ENCODE measurements around the gene TEX52. TPM values are rescaled to one million over a fixed set of nuclear protein-coding genes. Genes with fewer than 3 reads are reported as not detected.

Gene TEX52
- total RNA-seq, 1 experiment from 2014 or later, result 0.34 TPM

- Histone ChIP-seq H3K36me3 (ENCODE audit: control insufficient read depth, insufficient read depth, low read length) (0 out of 2 replicates have a peak, but pooled peaks cover 4% of the 10 kb centered on the region), H3K27me3 (replicated peaks; ENCODE audit: control insufficient read depth, insufficient read depth, low read length) (no peaks in the 10 kb centered on the region), H3K9me3 (no peaks in the 10 kb centered on the region), H3K4me3 (ENCODE audit: low read depth, low read length) (no peak overlapping the region), H3K4me1 (no peaks in the 10 kb centered on the region)
- no peaks in the 10 kb centered on the region for H3K4me1 Mint-ChIP-seq (ENCODE audit: low read depth, unreplicated experiment)
- H3K36me3 Mint-ChIP-seq (ENCODE audit: insufficient read depth, unreplicated experiment), result peaks cover 43% of the 10 kb centered on the region
- intact Hi-C loops (cut with micrococcal nuclease; ENCODE audit: unreplicated experiment), result no loop called here
- no TSS peak for BruUV-seq (replicated peaks)
- POLR2A ChIA-PET, result no interaction called here
- TF ChIP-seq CTCF (IDR thresholded peaks at IDR 0.05; ENCODE audit: insufficient read depth in 1 of 2, low read depth in 1 of 2, low read length in 1 of 2, severe bottlenecking in 1 of 2, unreplicated experiment in 1 of 2), result no peak
- no peak overlapping the region for H3K4me3 Mint-ChIP-seq (ENCODE audit: unreplicated experiment)
- DNase-seq, result no peak
- H3K27ac Mint-ChIP-seq (ENCODE audit: unreplicated experiment), result no peak overlapping the region
- no peaks in the 10 kb centered on the region for H3K27me3 Mint-ChIP-seq (ENCODE audit: insufficient read depth, unreplicated experiment)
- CTCF ChIA-PET, result no interaction called here
- H3K9me3 Mint-ChIP-seq (ENCODE audit: unreplicated experiment), result no peaks in the 10 kb centered on the region
These were observed 32.3 kb downstream of the TEX52 start for GRCh38 chr12:2824541-2824940.

- Mint-ChIP-seq H3K36me3 (ENCODE audit: insufficient read depth, unreplicated experiment) (peaks cover 43% of the 10 kb centered on the region), H3K27ac (ENCODE audit: unreplicated experiment) (no peak overlapping the region), H3K9me3 (ENCODE audit: unreplicated experiment) (no peaks in the 10 kb centered on the region), H3K4me3 (ENCODE audit: unreplicated experiment) (no peak overlapping the region), H3K4me1 (ENCODE audit: low read depth, unreplicated experiment) (no peaks in the 10 kb centered on the region), H3K27me3 (ENCODE audit: insufficient read depth, unreplicated experiment) (no peaks in the 10 kb centered on the region)
- no peak for TF ChIP-seq CTCF (IDR thresholded peaks at IDR 0.05; ENCODE audit: insufficient read depth in 1 of 2, low read depth in 1 of 2, low read length in 1 of 2, severe bottlenecking in 1 of 2, unreplicated experiment in 1 of 2)
- POLR2A ChIA-PET, result no interaction called here
- BruUV-seq (replicated peaks), result no TSS peak
- H3K4me1 ChIP-seq, result no peaks in the 10 kb centered on the region
- H3K36me3 ChIP-seq (ENCODE audit: control insufficient read depth, insufficient read depth, low read length), result peaks cover 4% of the 10 kb centered on the region; the same call in 1 of the 2 replicates
- CTCF ChIA-PET, result no interaction called here
- H3K27me3 ChIP-seq (replicated peaks; ENCODE audit: control insufficient read depth, insufficient read depth, low read length), result no peaks in the 10 kb centered on the region
- H3K9me3 ChIP-seq, result no peaks in the 10 kb centered on the region
- no peak overlapping the region for H3K4me3 ChIP-seq (ENCODE audit: low read depth, low read length)
- intact Hi-C loops (cut with micrococcal nuclease; ENCODE audit: unreplicated experiment), result no loop called here
- no peak for DNase-seq
These were observed 33.4 kb downstream of the TEX52 start for GRCh38 chr12:2823483-2823882.

- POLR2A ChIA-PET, result no interaction called here
- no peaks in the 10 kb centered on the region for H3K9me3 ChIP-seq
- peaks cover 59% of the 10 kb centered on the region for H3K36me3 Mint-ChIP-seq (ENCODE audit: insufficient read depth, unreplicated experiment)
- no peaks in the 10 kb centered on the region for H3K27me3 Mint-ChIP-seq (ENCODE audit: insufficient read depth, unreplicated experiment)
- intact Hi-C loops (cut with micrococcal nuclease; ENCODE audit: unreplicated experiment), result no loop called here
- DNase-seq, result no peak
- TF ChIP-seq CTCF (IDR thresholded peaks at IDR 0.05; ENCODE audit: insufficient read depth in 1 of 2, low read depth in 1 of 2, low read length in 1 of 2, severe bottlenecking in 1 of 2, unreplicated experiment in 1 of 2), result no peak
- no peaks in the 10 kb centered on the region for H3K4me1 ChIP-seq
- CTCF ChIA-PET, result interaction anchor here (1.2 kb wide), 1 partner anchor 24 kb away, joined by 3 read pairs; no protein-coding TSS in a partner anchor
- H3K4me3 Mint-ChIP-seq (ENCODE audit: unreplicated experiment), result no peak overlapping the region
- H3K9me3 Mint-ChIP-seq (ENCODE audit: unreplicated experiment), result no peaks in the 10 kb centered on the region
- peaks cover 4% of the 10 kb centered on the region; the same call in 1 of the 2 replicates for H3K36me3 ChIP-seq (ENCODE audit: control insufficient read depth, insufficient read depth, low read length)
- no TSS peak for BruUV-seq (replicated peaks)
- no peaks in the 10 kb centered on the region for H3K27me3 ChIP-seq (replicated peaks; ENCODE audit: control insufficient read depth, insufficient read depth, low read length)
- no peaks in the 10 kb centered on the region for H3K4me1 Mint-ChIP-seq (ENCODE audit: low read depth, unreplicated experiment)
- H3K27ac Mint-ChIP-seq (ENCODE audit: unreplicated experiment), result no peak overlapping the region
- H3K4me3 ChIP-seq (ENCODE audit: low read depth, low read length), result no peak overlapping the region
These were observed 36.4 kb downstream of the TEX52 start for GRCh38 chr12:2820432-2820831.
